ENCODE measurements around the gene PLK3. TPM values are rescaled to one million over a fixed set of nuclear protein-coding genes. Genes with fewer than 3 reads are reported as not detected.

Gene PLK3
- total and polyA plus RNA-seq, 10 of the 15 experiments (the other 5 are each of a cell fraction or from before 2014, with no cell fraction given): 1.5 to 23.2 (median 12.1) TPM

DNA sequence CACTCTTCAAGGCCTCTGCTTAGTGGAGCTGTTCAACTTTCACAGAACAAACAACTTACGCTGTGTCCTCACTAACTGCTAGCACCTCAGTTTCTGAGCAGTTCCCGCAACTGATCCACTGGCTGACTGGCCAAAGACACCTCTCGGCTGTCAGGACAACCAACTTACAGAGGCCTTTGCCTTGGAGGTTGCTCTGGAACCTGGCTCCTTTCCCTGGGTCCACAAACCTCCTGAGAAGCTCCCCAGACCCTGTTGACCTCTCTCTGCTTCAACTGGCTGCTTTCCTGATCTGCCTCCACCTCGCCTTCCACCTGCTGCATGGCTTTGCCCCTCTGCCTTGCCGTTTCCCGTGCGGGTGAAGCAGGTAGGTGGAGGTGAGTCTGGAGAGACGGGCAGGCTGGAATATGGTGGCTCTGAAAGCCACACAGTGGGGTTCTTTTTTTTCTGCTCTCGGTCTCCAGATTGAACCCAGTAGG is 21.1 kb downstream of the PLK3 start:
- ChIA-PET CTCF (interaction anchor here (0.6 to 4.7 kb wide), 12 partner anchors 9 to 1304 kb away, joined by 3 to 36 read pairs (median 6); partner anchors contain the start of genes BTBD19, DYNLT4, HECTD3 and PLK3), POLR2A (interaction anchor here (0.6 to 5.9 kb wide), 7 partner anchors 9 to 757 kb away, joined by 4 to 56 read pairs (median 5); partner anchors contain the start of genes BTBD19, HECTD3 and PLK3), RAD21 (ENCODE audit: unreplicated experiment) (interaction anchor here (0.7 to 3.5 kb wide), 7 partner anchors 9 to 482 kb away, joined by 3 to 41 read pairs (median 5); partner anchors contain the start of genes BTBD19, HECTD3, PLK3 and UROD), SMC1A (ENCODE audit: uncharacterized antibody, unreplicated experiment) (interaction anchor here (1.1 to 5.9 kb wide), 5 partner anchors 10 to 32 kb away, joined by 3 to 52 read pairs (median 6); partner anchors contain the start of genes BTBD19, DYNLT4 and PLK3)
- intact Hi-C loops (cut with micrococcal nuclease; ENCODE audit: unreplicated experiment): no loop called here
- no peaks in the 10 kb centered on the region for H3K36me3 ChIP-seq (ENCODE audit: control insufficient read depth in 2 of 2, insufficient read depth in 2 of 2, low read length in 1 of 2)
- no peak overlapping the region for H3K9ac ChIP-seq (ENCODE audit: control insufficient read depth, insufficient read depth, low read length)
- WGBS (ENCODE audit: insufficient coverage, insufficient replicate concordance, low lambda C conversion rate, missing lambda C conversion rate): 73% methylated on average over 9 of the region's 9 CpGs
- H3K4me1 ChIP-seq (ENCODE audit: control insufficient read depth, insufficient read depth, low read length): peaks cover 4% of the 10 kb centered on the region
- no peak overlapping the region for H2AFZ ChIP-seq (ENCODE audit: control insufficient read depth, low read depth, low read length)
- H3K27ac ChIP-seq (ENCODE audit: control insufficient read depth, insufficient read depth): no peak overlapping the region
- no peaks in the 10 kb centered on the region for H3K79me2 ChIP-seq (ENCODE audit: control insufficient read depth, insufficient read depth, low read length)
- no peak overlapping the region for H3K4me2 ChIP-seq (ENCODE audit: control insufficient read depth, insufficient read depth)
- ATAC-seq (no peak), DNase-seq (ENCODE audit: low read depth, low spot score) (no peak), FAIRE-seq (no peak)
- no TSS peak for BruUV-seq (replicated peaks)
- H3K27me3 ChIP-seq (replicated peaks in 1 of 2; ENCODE audit: control insufficient read depth in 2 of 2, insufficient read depth in 2 of 2, low read length in 1 of 2): no peaks in the 10 kb centered on the region; a peak in 1 of 4 replicates
- no peaks in the 10 kb centered on the region for H4K20me1 ChIP-seq (ENCODE audit: control insufficient read depth, insufficient read depth)
- TF ChIP-seq USF1 (IDR thresholded peaks at IDR 0.05; ENCODE audit: borderline replicate concordance, extremely low read length, insufficient read depth, low read depth, low read length) (no peak), PKNOX1 (IDR thresholded peaks at IDR 0.05) (no peak), RUNX3 (IDR thresholded peaks at IDR 0.05; ENCODE audit: low read length) (no peak), E2F4 (IDR thresholded peaks at IDR 0.05; ENCODE audit: low read depth, low read length) (no peak), YBX1 (IDR thresholded peaks at IDR 0.05) (no peak), NFYB (IDR thresholded peaks at IDR 0.05; ENCODE audit: insufficient read depth, low read depth, low read length) (no peak), EED (IDR thresholded peaks at IDR 0.05; ENCODE audit: low read depth) (no peak), NR2C2 (IDR thresholded peaks at IDR 0.05; ENCODE audit: borderline replicate concordance, control insufficient read depth, insufficient read length, low read depth) (no peak), IRF4 (IDR thresholded peaks at IDR 0.05; ENCODE audit: low read depth, low read length) (no peak)
- TF ChIP-seq, protein P1, sequence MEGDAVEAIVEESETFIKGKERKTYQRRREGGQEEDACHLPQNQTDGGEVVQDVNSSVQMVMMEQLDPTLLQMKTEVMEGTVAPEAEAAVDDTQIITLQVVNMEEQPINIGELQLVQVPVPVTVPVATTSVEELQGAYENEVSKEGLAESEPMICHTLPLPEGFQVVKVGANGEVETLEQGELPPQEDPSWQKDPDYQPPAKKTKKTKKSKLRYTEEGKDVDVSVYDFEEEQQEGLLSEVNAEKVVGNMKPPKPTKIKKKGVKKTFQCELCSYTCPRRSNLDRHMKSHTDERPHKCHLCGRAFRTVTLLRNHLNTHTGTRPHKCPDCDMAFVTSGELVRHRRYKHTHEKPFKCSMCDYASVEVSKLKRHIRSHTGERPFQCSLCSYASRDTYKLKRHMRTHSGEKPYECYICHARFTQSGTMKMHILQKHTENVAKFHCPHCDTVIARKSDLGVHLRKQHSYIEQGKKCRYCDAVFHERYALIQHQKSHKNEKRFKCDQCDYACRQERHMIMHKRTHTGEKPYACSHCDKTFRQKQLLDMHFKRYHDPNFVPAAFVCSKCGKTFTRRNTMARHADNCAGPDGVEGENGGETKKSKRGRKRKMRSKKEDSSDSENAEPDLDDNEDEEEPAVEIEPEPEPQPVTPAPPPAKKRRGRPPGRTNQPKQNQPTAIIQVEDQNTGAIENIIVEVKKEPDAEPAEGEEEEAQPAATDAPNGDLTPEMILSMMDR (IDR thresholded peaks at IDR 0.05 in 2 of 3, conservative IDR thresholded peaks at IDR 0.05 in 1 of 3; ENCODE audit: control insufficient read depth in 2 of 3, extremely low read depth in 1 of 3, insufficient read depth in 1 of 3, low read depth in 3 of 3, low read length in 3 of 3): no peak
- TF ChIP-seq, protein P2, sequence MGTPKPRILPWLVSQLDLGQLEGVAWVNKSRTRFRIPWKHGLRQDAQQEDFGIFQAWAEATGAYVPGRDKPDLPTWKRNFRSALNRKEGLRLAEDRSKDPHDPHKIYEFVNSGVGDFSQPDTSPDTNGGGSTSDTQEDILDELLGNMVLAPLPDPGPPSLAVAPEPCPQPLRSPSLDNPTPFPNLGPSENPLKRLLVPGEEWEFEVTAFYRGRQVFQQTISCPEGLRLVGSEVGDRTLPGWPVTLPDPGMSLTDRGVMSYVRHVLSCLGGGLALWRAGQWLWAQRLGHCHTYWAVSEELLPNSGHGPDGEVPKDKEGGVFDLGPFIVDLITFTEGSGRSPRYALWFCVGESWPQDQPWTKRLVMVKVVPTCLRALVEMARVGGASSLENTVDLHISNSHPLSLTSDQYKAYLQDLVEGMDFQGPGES (IDR thresholded peaks at IDR 0.05): no peak
- H3K9me3 ChIP-seq (replicated peaks; ENCODE audit: control insufficient read depth, insufficient read depth, low read length): no peaks in the 10 kb centered on the region
- H3K4me3 ChIP-seq: no peak overlapping the region
- in situ Hi-C loops (cut with MboI): no loop called here

All from GM12878 (cell line).